Peyer's patch (tissue), 4 donors: ENCODE results near the gene CDH11. TPM values are rescaled to one million over a fixed set of nuclear protein-coding genes. Genes with fewer than 3 reads are reported as not detected.

Source experiments
- DNase-seq, 3 donors: peaks; one replicate each; pipeline ENCODE4 v3.0.0-alpha.2; 2017 to 2019
- H3K27ac ChIP-seq, 4 donors: fragments of 200-600 bp; sonication (generic); one replicate each; pipeline ENCODE4 v1.5.1; 2016 to 2019
- H3K27me3 ChIP-seq, 2 donors: fragments of 200-600 bp; sonication (generic); one replicate each; pipeline ENCODE4 v1.5.1; 2019
- H3K36me3 ChIP-seq, 3 donors: fragments of 200-600 bp; sonication (generic); one replicate each; pipeline ENCODE4 v1.5.1; 2016 to 2019
- H3K4me1 ChIP-seq, 4 donors: fragments of 200-600 bp; sonication (generic); one replicate each; pipeline ENCODE4 v1.5.1; 2016 to 2019
- H3K4me3 ChIP-seq, 4 donors: fragments of 200-600 bp; sonication (generic); 1 replicate in 3 of 4; 2 replicates in 1 of 4; pipeline ENCODE4 v1.5.1; 2016 to 2019; ENCODE audit warnings: mild to moderate bottlenecking in 1 of 4
- H3K9me3 ChIP-seq, 4 donors: fragments of 200-600 bp; sonication (generic); one replicate each; pipeline ENCODE4 v1.5.1; 2016 to 2019; ENCODE audit warnings: mild to moderate bottlenecking in 1 of 4
- POLR2A ChIP-seq, 2 donors: fragments of 450-650 bp; IDR thresholded peaks; one replicate each; pipeline ENCODE4 v1.5.1; 2017; ENCODE audit warnings: antibody characterized with exemption in 2 of 2, mild to moderate bottlenecking in 2 of 2, moderate library complexity in 2 of 2
- total RNA-seq, 4 donors: library from RNA; depleted of rRNA; stranded (reverse); fragments of >200 nt; gene quantifications; one replicate each; pipeline ENCODE4 v1.1.0, GENCODE V29; 2016
- TF ChIP-seq, protein P1 (sequence below), 6 experiments: fragments of 450-650 bp in 4 of 6; fragments of 200-600 bp in 2 of 6; sonication (generic) in 1 of 6; IDR thresholded peaks; one replicate each; pipeline ENCODE4 v1.5.1; 2017 to 2019; ENCODE audit warnings: antibody characterized with exemption in 6 of 6, mild to moderate bottlenecking in 3 of 6, moderate library complexity in 1 of 6

CDH11 gene
- total RNA-seq, 4 donors from 2014 or later, result 2.1 to 16.5 (median 4.9) TPM

DNA sequence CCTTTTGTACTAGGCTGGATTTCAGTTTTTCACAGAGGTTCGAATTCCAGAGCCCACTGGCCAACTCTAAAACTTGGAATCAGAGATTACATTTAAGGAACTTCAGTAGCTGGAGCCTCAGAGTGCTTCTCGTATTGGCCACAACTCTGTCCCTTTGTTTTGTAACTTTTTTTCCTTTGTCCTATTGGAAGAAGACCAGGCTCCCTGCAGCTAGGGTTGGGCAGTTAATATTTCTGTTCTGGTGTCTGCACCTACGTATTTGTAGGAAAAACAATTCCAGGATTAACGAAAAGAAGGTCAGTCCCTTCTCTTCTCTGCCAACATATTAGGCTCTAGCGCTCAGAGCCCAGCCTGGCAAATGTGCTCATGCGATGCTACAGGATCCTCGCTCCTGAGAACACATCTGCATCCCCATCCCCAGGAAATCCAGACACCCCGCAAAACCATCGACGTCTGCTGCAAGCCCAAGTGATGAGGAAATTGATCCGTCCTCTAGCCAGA, 1.9 kb downstream of the CDH11 start:
- no peaks in the 10 kb centered on the region for H3K9me3 ChIP-seq
- no peak for DNase-seq
- TF ChIP-seq, protein P1, sequence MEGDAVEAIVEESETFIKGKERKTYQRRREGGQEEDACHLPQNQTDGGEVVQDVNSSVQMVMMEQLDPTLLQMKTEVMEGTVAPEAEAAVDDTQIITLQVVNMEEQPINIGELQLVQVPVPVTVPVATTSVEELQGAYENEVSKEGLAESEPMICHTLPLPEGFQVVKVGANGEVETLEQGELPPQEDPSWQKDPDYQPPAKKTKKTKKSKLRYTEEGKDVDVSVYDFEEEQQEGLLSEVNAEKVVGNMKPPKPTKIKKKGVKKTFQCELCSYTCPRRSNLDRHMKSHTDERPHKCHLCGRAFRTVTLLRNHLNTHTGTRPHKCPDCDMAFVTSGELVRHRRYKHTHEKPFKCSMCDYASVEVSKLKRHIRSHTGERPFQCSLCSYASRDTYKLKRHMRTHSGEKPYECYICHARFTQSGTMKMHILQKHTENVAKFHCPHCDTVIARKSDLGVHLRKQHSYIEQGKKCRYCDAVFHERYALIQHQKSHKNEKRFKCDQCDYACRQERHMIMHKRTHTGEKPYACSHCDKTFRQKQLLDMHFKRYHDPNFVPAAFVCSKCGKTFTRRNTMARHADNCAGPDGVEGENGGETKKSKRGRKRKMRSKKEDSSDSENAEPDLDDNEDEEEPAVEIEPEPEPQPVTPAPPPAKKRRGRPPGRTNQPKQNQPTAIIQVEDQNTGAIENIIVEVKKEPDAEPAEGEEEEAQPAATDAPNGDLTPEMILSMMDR (IDR thresholded peaks at IDR 0.05), result no peak
- no peak for TF ChIP-seq POLR2A (IDR thresholded peaks at IDR 0.05)
- peak overlapping the region in 2 of 4 donors; percentile 69 to 89 for H3K27ac ChIP-seq
- no peaks in the 10 kb centered on the region for H3K36me3 ChIP-seq
- peak overlapping the region in 2 of 4 donors; percentile 37 to 53 for H3K4me3 ChIP-seq
- peaks cover 0 to 2% (median 0%) of the 10 kb centered on the region in 4 donors for H3K4me1 ChIP-seq
- H3K27me3 ChIP-seq, result peaks cover 0 to 6% of the 10 kb centered on the region in 2 donors

GRCh38 chr16:65119435-65119834, 2.4 kb downstream of the CDH11 start:
- peak overlapping the region in 1 of 4 donors; percentile 89 for H3K27ac ChIP-seq

DNA sequence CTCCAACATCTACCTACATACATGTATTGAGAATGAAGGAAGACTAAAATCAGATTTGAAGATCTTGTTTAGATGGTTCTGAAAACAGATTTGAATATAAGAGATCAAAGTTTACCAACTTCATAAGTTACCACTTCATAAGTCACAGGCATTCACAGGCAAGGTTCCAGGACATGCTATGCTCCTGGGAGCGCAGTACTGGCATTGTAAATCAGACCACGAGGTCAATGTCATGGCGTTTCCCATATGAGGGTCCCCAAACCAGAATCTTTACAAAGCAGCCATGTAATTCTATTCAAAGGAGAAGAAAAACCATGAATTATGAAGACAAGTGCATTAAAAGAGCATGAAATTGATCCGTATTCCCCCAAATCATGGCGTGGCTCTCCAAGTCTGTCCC, 3.0 kb downstream of the CDH11 start:
- peak overlapping the region in 1 of 4 donors; percentile 89 for H3K27ac ChIP-seq
- no peaks in the 10 kb centered on the region for H3K9me3 ChIP-seq
- H3K4me3 ChIP-seq, result no peak overlapping the region
- DNase-seq, result no peak
- peaks cover 0 to 6% of the 10 kb centered on the region in 2 donors for H3K27me3 ChIP-seq
- TF ChIP-seq POLR2A (IDR thresholded peaks at IDR 0.05), result no peak
- TF ChIP-seq, protein P1 (IDR thresholded peaks at IDR 0.05), result no peak
- H3K36me3 ChIP-seq, result no peaks in the 10 kb centered on the region
- no peaks in the 10 kb centered on the region for H3K4me1 ChIP-seq

More at GRCh38 chr16:65119435-65119834, 2.4 kb downstream of the CDH11 start:
- Histone ChIP-seq H3K4me1 (no peaks in the 10 kb centered on the region), H3K27me3 (peaks cover 0 to 6% of the 10 kb centered on the region in 2 donors), H3K9me3 (no peaks in the 10 kb centered on the region), H3K36me3 (no peaks in the 10 kb centered on the region), H3K4me3 (no peak overlapping the region)
- no peak for DNase-seq
- TF ChIP-seq, protein P1 (IDR thresholded peaks at IDR 0.05), result no peak
- TF ChIP-seq POLR2A (IDR thresholded peaks at IDR 0.05), result no peak

DNA sequence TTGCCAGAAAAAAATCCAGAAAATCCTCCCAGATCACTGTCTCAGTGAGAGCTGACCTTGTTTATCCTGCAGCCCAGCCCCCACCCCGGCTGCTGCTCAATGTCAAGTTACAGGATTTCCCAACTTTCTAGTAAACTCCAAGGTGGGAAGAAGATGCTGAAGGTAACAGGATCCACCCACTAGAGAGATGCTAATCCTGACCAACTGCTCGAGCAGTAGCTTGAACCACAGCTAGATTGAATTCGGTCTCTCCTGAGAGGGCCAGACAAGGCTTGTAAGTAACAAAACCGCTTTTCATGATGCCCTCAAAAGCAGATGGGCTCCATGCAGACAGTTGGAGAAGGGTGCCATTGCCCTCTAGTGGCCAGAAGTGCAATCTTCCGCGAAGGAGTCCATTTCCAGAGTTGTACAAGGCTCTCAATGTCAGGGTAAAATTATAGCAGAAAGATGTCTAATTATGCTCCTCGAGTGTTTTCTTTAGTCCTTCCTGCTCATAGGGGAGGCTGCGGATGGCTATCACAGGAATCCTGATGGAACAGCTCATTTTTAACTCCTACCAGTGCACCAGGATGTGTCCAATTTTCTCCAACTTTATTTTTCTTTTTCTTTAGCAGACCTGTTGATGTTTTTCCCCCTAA, 3.9 kb downstream of the CDH11 start:
- Histone ChIP-seq H3K4me3 (no peak overlapping the region), H3K4me1 (no peaks in the 10 kb centered on the region), H3K27ac (peak overlapping the region in 2 of 4 donors; percentile 2 to 44), H3K36me3 (no peaks in the 10 kb centered on the region), H3K9me3 (no peaks in the 10 kb centered on the region), H3K27me3 (peaks cover 0 to 6% of the 10 kb centered on the region in 2 donors)
- peak in 2 of 3 donors; percentile 58 to 82 for DNase-seq
- TF ChIP-seq, protein P1 (IDR thresholded peaks at IDR 0.05), result peak; percentile 28 to 79 (median 72)
- no peak for TF ChIP-seq POLR2A (IDR thresholded peaks at IDR 0.05)

- no peak overlapping the region for H3K27ac ChIP-seq
- H3K36me3 ChIP-seq, result no peaks in the 10 kb centered on the region
- H3K9me3 ChIP-seq, result no peaks in the 10 kb centered on the region
- H3K4me3 ChIP-seq, result no peak overlapping the region
- peaks cover 0 to 3% of the 10 kb centered on the region in 2 donors for H3K27me3 ChIP-seq
- no peak for DNase-seq
- no peaks in the 10 kb centered on the region for H3K4me1 ChIP-seq
- TF ChIP-seq, protein P1 (IDR thresholded peaks at IDR 0.05), result no peak
- no peak for TF ChIP-seq POLR2A (IDR thresholded peaks at IDR 0.05)
Observed at GRCh38 chr16:65116818-65117430, 4.9 kb downstream of the CDH11 start.
